ENCODE results near the gene UIMC1. TPM values are rescaled to one million over a fixed set of nuclear protein-coding genes. Genes with fewer than 3 reads are reported as not detected.

The UIMC1 gene
- total RNA-seq, 1 experiment from 2014 or later: 96.3 TPM

GRCh38 chr5:176881816-176882566 lies 124.6 kb downstream of the UIMC1 start:
- Mint-ChIP-seq H3K27ac (ENCODE audit: low read depth, unreplicated experiment) (no peak overlapping the region), H3K4me3 (ENCODE audit: unreplicated experiment) (no peak overlapping the region), H3K4me1 (ENCODE audit: insufficient read depth, unreplicated experiment) (no peaks in the 10 kb centered on the region), H3K27me3 (ENCODE audit: insufficient read depth, unreplicated experiment) (peaks cover 22% of the 10 kb centered on the region), H3K9me3 (ENCODE audit: unreplicated experiment) (no peaks in the 10 kb centered on the region), H3K36me3 (ENCODE audit: insufficient read depth, unreplicated experiment) (no peaks in the 10 kb centered on the region)
- no TSS peak for BruUV-seq (replicated peaks)
- no peak for DNase-seq (ENCODE audit: unreplicated experiment)
- ChIA-PET CTCF (no interaction called here), POLR2A (interaction anchor here (1.1 kb wide), 1 partner anchor 15 kb away, joined by 4 read pairs; no protein-coding TSS in a partner anchor)
- TF ChIP-seq, protein P1, sequence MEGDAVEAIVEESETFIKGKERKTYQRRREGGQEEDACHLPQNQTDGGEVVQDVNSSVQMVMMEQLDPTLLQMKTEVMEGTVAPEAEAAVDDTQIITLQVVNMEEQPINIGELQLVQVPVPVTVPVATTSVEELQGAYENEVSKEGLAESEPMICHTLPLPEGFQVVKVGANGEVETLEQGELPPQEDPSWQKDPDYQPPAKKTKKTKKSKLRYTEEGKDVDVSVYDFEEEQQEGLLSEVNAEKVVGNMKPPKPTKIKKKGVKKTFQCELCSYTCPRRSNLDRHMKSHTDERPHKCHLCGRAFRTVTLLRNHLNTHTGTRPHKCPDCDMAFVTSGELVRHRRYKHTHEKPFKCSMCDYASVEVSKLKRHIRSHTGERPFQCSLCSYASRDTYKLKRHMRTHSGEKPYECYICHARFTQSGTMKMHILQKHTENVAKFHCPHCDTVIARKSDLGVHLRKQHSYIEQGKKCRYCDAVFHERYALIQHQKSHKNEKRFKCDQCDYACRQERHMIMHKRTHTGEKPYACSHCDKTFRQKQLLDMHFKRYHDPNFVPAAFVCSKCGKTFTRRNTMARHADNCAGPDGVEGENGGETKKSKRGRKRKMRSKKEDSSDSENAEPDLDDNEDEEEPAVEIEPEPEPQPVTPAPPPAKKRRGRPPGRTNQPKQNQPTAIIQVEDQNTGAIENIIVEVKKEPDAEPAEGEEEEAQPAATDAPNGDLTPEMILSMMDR (IDR thresholded peaks at IDR 0.05; ENCODE audit: unreplicated experiment): no peak
- intact Hi-C loops (cut with micrococcal nuclease): no loop called here

- ChIA-PET POLR2A (no interaction called here), CTCF (interaction anchor here (0.8 to 1.5 kb wide), 2 partner anchors 28 to 221 kb away, joined by 4 to 5 read pairs; no protein-coding TSS in a partner anchor)
- BruUV-seq (replicated peaks): no TSS peak
- H3K27me3 Mint-ChIP-seq (ENCODE audit: insufficient read depth, unreplicated experiment): peaks cover 30% of the 10 kb centered on the region
- H3K27ac Mint-ChIP-seq (ENCODE audit: low read depth, unreplicated experiment): no peak overlapping the region
- intact Hi-C loops (cut with micrococcal nuclease): no loop called here
- H3K9me3 Mint-ChIP-seq (ENCODE audit: unreplicated experiment): no peaks in the 10 kb centered on the region
- H3K4me1 Mint-ChIP-seq (ENCODE audit: insufficient read depth, unreplicated experiment): no peaks in the 10 kb centered on the region
- H3K4me3 Mint-ChIP-seq (ENCODE audit: unreplicated experiment): no peak overlapping the region
- DNase-seq (ENCODE audit: unreplicated experiment): no peak
- TF ChIP-seq, protein P1 (IDR thresholded peaks at IDR 0.05; ENCODE audit: unreplicated experiment): no peak
- H3K36me3 Mint-ChIP-seq (ENCODE audit: insufficient read depth, unreplicated experiment): no peaks in the 10 kb centered on the region
These were observed 125.4 kb downstream of the UIMC1 start for GRCh38 chr5:176881021-176881749.

- ChIA-PET CTCF (interaction anchor here (0.8 to 1.5 kb wide), 3 partner anchors 29 to 220 kb away, joined by 4 to 8 read pairs (median 5); no protein-coding TSS in a partner anchor), POLR2A (no interaction called here)
- Mint-ChIP-seq H3K27ac (ENCODE audit: low read depth, unreplicated experiment) (no peak overlapping the region), H3K9me3 (ENCODE audit: unreplicated experiment) (no peaks in the 10 kb centered on the region), H3K36me3 (ENCODE audit: insufficient read depth, unreplicated experiment) (no peaks in the 10 kb centered on the region), H3K27me3 (ENCODE audit: insufficient read depth, unreplicated experiment) (peaks cover 37% of the 10 kb centered on the region), H3K4me3 (ENCODE audit: unreplicated experiment) (no peak overlapping the region), H3K4me1 (ENCODE audit: insufficient read depth, unreplicated experiment) (no peaks in the 10 kb centered on the region)
- DNase-seq (ENCODE audit: unreplicated experiment): no peak
- intact Hi-C loops (cut with micrococcal nuclease): no loop called here
- no TSS peak for BruUV-seq (replicated peaks)
- TF ChIP-seq, protein P1 (IDR thresholded peaks at IDR 0.05; ENCODE audit: unreplicated experiment): no peak
These were observed 126.1 kb downstream of the UIMC1 start for GRCh38 chr5:176880366-176881020.

Data from MCF 10A (cell line).